HL-60 (cell line): Measurements from ENCODE around the gene TMEM239.
"Not testable (repeated sequence)": the region's sequence is repeated elsewhere in the genome, so short reads cannot be mapped to it uniquely, and the experiment has no call there.

Source experiments
- DNase-seq, 2 experiments: peaks; one replicate each; pipeline ENCODE4 v3.0.0-alpha.2; 2010 to 2020; ENCODE audit warnings: low read depth in 1 of 2, low spot score in 1 of 2
- H3K27ac ChIP-seq: fragments of 250-450 bp; sonication (Bioruptor Pico); replicated peaks from 2 replicates; pipeline ENCODE4 v1.5.1; 2020; ENCODE audit warnings: mild to moderate bottlenecking, moderate library complexity
- H3K27me3 ChIP-seq: fragments of 250-450 bp; sonication (Bioruptor Pico); 2 replicates; pipeline ENCODE4 v1.5.1; 2021; ENCODE audit warnings: mild to moderate bottlenecking, moderate library complexity; ENCODE audit not compliant: insufficient read depth, poor library complexity, severe bottlenecking
- H3K4me3 ChIP-seq: replicated peaks from 2 replicates; pipeline ENCODE4 v1.5.1; 2011; ENCODE audit warnings: mild to moderate bottlenecking, control low read depth, low read length; ENCODE audit not compliant: insufficient read depth
- CTCF ChIP-seq: IDR thresholded peaks from one replicate; pipeline ENCODE4 v1.5.1; 2011; ENCODE audit warnings: low read length, control low read depth, inconsistent platforms; ENCODE audit not compliant: insufficient read depth
- GABPA ChIP-seq: IDR thresholded peaks from 2 replicates; pipeline ENCODE4 v1.6.1; 2012; ENCODE audit warnings: low read depth
- POLR2AphosphoS5 ChIP-seq: IDR thresholded peaks from 2 replicates; pipeline ENCODE4 v1.6.1; 2012; ENCODE audit warnings: low read depth
- REST ChIP-seq: IDR thresholded peaks from 2 replicates; pipeline ENCODE4 v1.6.1; 2012; ENCODE audit warnings: low read depth; ENCODE audit not compliant: insufficient replicate concordance
- SPI1 ChIP-seq: IDR thresholded peaks from 2 replicates; pipeline ENCODE4 v1.6.1; 2012; ENCODE audit warnings: low read depth, mild to moderate bottlenecking, borderline replicate concordance
- long read RNA-seq: library from polyadenylated mRNA; unstranded; transcript quantifications from one replicate; pipeline ENCODE4 v2.0.0, GENCODE V29; 2020

TMEM239 gene
- long read RNA-seq, result 0 reads

GRCh38 chr20:2816030-2816582 is at the start of gene TMEM239:
TMEM239 (plus strand) TSS chr20:2816364; CDS start chr20:2816555, 191 bp downstream.
- DNase-seq, result no peak
- Histone ChIP-seq H3K4me3 (no peak within 1 kb of the TSS), H3K27me3 (peaks cover 2% of the 10 kb centered on the region), H3K27ac (no peak within 1 kb of the TSS)
- TF ChIP-seq SPI1, result no peak
- TF ChIP-seq REST, result no peak
- no peak for TF ChIP-seq CTCF
- TF ChIP-seq POLR2AphosphoS5, result no peak
- TF ChIP-seq GABPA, result no peak

GRCh38 chr20:2767768-2768631 is 48.2 kb upstream of the TMEM239 start:
- Histone ChIP-seq H3K27me3 (peaks cover 3% of the 10 kb centered on the region), H3K4me3 (no peak overlapping the region), H3K27ac (no peak overlapping the region)
- TF ChIP-seq REST, result no peak
- no peak for TF ChIP-seq CTCF
- TF ChIP-seq SPI1, result no peak
- no peak for TF ChIP-seq POLR2AphosphoS5
- no peak for TF ChIP-seq GABPA
- no peak for DNase-seq

- H3K27me3 ChIP-seq, result peaks cover 3% of the 10 kb centered on the region
- no peak for DNase-seq
- H3K27ac ChIP-seq, result no peak overlapping the region
- no peak overlapping the region for H3K4me3 ChIP-seq
- TF ChIP-seq GABPA (no peak), POLR2AphosphoS5 (no peak), SPI1 (no peak), CTCF (no peak), REST (no peak)
These were observed 47.5 kb upstream of the TMEM239 start for GRCh38 chr20:2768632-2769015.

- not testable (repeated sequence) for H3K4me3 ChIP-seq, H3K27me3 ChIP-seq, DNase-seq, H3K27ac ChIP-seq
These were observed 46.1 kb upstream of the TMEM239 start for GRCh38 chr20:2770091-2770490.
